K562 (cell line): ENCODE data around the gene SCRN3. TPM values are rescaled to one million over a fixed set of nuclear protein-coding genes. Genes with fewer than 3 reads are reported as not detected.
A peak's percentile ranks its signal among the peaks of the same experiment; 100 is the strongest.

Experiments
- ARID1B ChIP-seq: fragments of 450-650 bp; IDR thresholded peaks from 2 replicates; pipeline ENCODE4 v1.6.1; 2016; ENCODE audit warnings: antibody characterized with exemption, mild to moderate bottlenecking, inconsistent platforms
- CBX3 ChIP-seq, 2 experiments: IDR thresholded peaks; 1 replicate in 1 of 2; 2 replicates in 1 of 2; pipeline ENCODE4 v1.6.1; 2012; ENCODE audit warnings: inconsistent platforms in 2 of 2, low read length in 2 of 2, borderline replicate concordance in 1 of 2, control low read depth in 1 of 2
- CBX5 ChIP-seq: IDR thresholded peaks from 2 replicates; pipeline ENCODE4 v1.6.1; 2014; ENCODE audit warnings: low read depth, borderline replicate concordance
- CHD2 ChIP-seq: IDR thresholded peaks from 2 replicates; pipeline ENCODE4 v1.6.1; 2011; ENCODE audit warnings: low read depth, low read length
- CREB1 ChIP-seq, 2 experiments: sonication (generic) in 1 of 2; formaldehyde crosslinking in 1 of 2; IDR thresholded peaks; 2 replicates each; pipeline versions ENCODE4 v1.6.1 to v1.8.0; 2012 to 2022; ENCODE audit warnings: inconsistent platforms in 1 of 2, mild to moderate bottlenecking in 1 of 2, missing genetic modification reagents in 1 of 2, moderate library complexity in 1 of 2
- CREM ChIP-seq: IDR thresholded peaks from 2 replicates; pipeline ENCODE4 v1.6.1; 2014; ENCODE audit warnings: antibody characterized with exemption, low read depth
- FOSL1 ChIP-seq: fragments of 200-800 bp; sonication (Bioruptor generic); conservative IDR thresholded peaks from 2 replicates; pipeline ENCODE4 v1.6.1; 2016; ENCODE audit warnings: missing genetic modification characterization, missing compliant biosample characterization
- NR2C2 ChIP-seq, 2 experiments: fragments of 200-800 bp in 1 of 2; sonication (Bioruptor generic) in 1 of 2; sonication (generic) in 1 of 2; formaldehyde crosslinking in 1 of 2; IDR thresholded peaks; 2 replicates each; pipeline versions ENCODE4 v1.6.1 to v1.8.0; 2016 to 2022; ENCODE audit warnings: mild to moderate bottlenecking in 1 of 2, missing compliant biosample characterization in 1 of 2, missing genetic modification characterization in 1 of 2, missing genetic modification reagents in 1 of 2
- SAFB ChIP-seq: fragments of 200-400 bp; formaldehyde crosslinking; IDR thresholded peaks from 2 replicates; pipeline ENCODE4 v1.6.1; 2017; ENCODE audit warnings: low read depth, low read length, borderline replicate concordance
- TAL1 ChIP-seq: fragments of 450-650 bp; IDR thresholded peaks from 2 replicates; pipeline ENCODE4 v1.6.1; 2016; ENCODE audit warnings: mild to moderate bottlenecking
- ZNF584 ChIP-seq: fragments of 200-800 bp; sonication (Bioruptor generic); IDR thresholded peaks from 2 replicates; pipeline ENCODE4 v1.6.1; 2016; ENCODE audit warnings: low read depth, mild to moderate bottlenecking, missing genetic modification characterization, missing compliant biosample characterization
- polyA plus RNA-seq, 8 experiments: library from polyadenylated mRNA; depleted of rRNA in 4 of 8; stranded (reverse) in 5 of 8; unstranded in 3 of 8; fragments of >200 nt; fragmentation: Nextera tagmentation in 2 of 8; fragmentation: Illumina TruSeq in 1 of 8; extraction: Ambion mirVana in 2 of 8; extraction: Trizol in 1 of 8; gene quantifications; 2 replicates each; pipeline versions ENCODE4 v1.2.1 to v1.2.3, GENCODE V29; 2011 to 2014; ENCODE audit warnings: inconsistent platforms in 1 of 8, missing spikeins in 1 of 8
- total RNA-seq, 7 experiments: library from RNA; depleted of rRNA in 6 of 7; stranded (reverse); fragments of >200 nt in 6 of 7; fragmentation: Illumina TruSeq in 2 of 7; extraction: Trizol in 2 of 7; gene quantifications; 2 replicates each; pipeline versions ENCODE4 v1.2.1 to v1.2.3, GENCODE V29; 2011 to 2021; ENCODE audit warnings: low replicate concordance in 1 of 7
- TF ChIP-seq, protein P1 (sequence below), 2 experiments: fragments of 450-650 bp in 1 of 2; IDR thresholded peaks; 2 replicates each; pipeline ENCODE4 v1.6.1; 2011 to 2017; ENCODE audit warnings: low read depth in 2 of 2, antibody characterized with exemption in 1 of 2, borderline replicate concordance in 1 of 2, low read length in 1 of 2, mild to moderate bottlenecking in 1 of 2, mixed read lengths in 1 of 2; ENCODE audit not compliant: control insufficient read depth in 1 of 2
- TF ChIP-seq, protein P2 (sequence below): fragments of 450-650 bp; IDR thresholded peaks from 2 replicates; pipeline ENCODE4 v1.6.1; 2016
- TF ChIP-seq, protein P3 (sequence below): sonication (generic); formaldehyde crosslinking; IDR thresholded peaks from 2 replicates; pipeline ENCODE4 v1.8.0; 2023; ENCODE audit warnings: missing genetic modification reagents, mild to moderate bottlenecking, borderline replicate concordance
- TF ChIP-seq, protein P4 (sequence below), 2 experiments: fragments of 250-450 bp in 1 of 2; fragments of 450-650 bp in 1 of 2; sonication (Bioruptor Pico) in 1 of 2; IDR thresholded peaks; 2 replicates each; pipeline versions ENCODE4 v1.6.1 to v1.8.0; 2016 to 2021; ENCODE audit warnings: mild to moderate bottlenecking in 2 of 2, moderate library complexity in 2 of 2, missing compliant biosample characterization in 1 of 2, missing genetic modification characterization in 1 of 2

Gene SCRN3
- total and polyA plus RNA-seq, 9 of the 15 experiments (the other 6 are each of a cell fraction or from before 2014, with no cell fraction given): 7.7 to 21.8 (median 20.0) TPM

DNA sequence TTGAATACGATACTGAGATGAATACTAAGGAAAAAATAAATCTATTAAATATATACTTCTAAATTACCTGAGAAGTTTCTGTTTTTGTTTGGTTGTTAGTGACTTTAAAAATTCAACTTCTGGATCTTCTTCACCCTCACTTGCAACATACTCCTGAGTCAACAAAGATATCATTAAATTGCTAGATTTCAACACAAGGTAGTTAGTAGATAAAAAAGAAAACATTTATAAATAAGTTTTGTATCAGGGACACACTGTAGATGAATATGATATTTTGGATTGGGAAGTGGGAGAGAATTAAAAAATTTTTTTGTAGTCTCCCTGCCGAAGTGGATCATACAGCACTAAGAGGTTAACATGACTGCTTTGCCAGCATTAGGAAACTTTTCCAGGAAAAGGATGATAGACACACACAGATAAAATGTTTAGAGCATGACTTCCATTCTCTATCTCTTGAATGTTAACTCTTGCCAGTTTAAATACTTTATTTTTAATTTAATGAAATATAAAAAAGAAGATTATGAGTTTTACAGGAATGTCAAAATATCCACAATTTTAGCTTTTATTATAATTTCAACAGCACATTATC lies 44.8 kb upstream of the SCRN3 start (continued):
- TF ChIP-seq CREB1 (IDR thresholded peaks at IDR 0.05) (no peak), CREB1 (CRISPR knock-in tag; IDR thresholded peaks at IDR 0.05) (no peak), CBX3 (IDR thresholded peaks at IDR 0.05; ENCODE audit: borderline replicate concordance in 1 of 2, low read length in 2 of 2) (no peak), SAFB (no peak), ARID1B (peak; percentile 58; the same call in 1 of the 2 replicates), NR2C2 (CRISPR knock-in tag; IDR thresholded peaks at IDR 0.05) (no peak), NR2C2 (tag; IDR thresholded peaks at IDR 0.05) (no peak), FOSL1 (tag) (peak; percentile 50), CREM (no peak), ZNF584 (CRISPR knock-in tag) (no peak), TAL1 (peak; percentile 60), CBX5 (no peak), CHD2 (no peak)
- TF ChIP-seq, protein P1, sequence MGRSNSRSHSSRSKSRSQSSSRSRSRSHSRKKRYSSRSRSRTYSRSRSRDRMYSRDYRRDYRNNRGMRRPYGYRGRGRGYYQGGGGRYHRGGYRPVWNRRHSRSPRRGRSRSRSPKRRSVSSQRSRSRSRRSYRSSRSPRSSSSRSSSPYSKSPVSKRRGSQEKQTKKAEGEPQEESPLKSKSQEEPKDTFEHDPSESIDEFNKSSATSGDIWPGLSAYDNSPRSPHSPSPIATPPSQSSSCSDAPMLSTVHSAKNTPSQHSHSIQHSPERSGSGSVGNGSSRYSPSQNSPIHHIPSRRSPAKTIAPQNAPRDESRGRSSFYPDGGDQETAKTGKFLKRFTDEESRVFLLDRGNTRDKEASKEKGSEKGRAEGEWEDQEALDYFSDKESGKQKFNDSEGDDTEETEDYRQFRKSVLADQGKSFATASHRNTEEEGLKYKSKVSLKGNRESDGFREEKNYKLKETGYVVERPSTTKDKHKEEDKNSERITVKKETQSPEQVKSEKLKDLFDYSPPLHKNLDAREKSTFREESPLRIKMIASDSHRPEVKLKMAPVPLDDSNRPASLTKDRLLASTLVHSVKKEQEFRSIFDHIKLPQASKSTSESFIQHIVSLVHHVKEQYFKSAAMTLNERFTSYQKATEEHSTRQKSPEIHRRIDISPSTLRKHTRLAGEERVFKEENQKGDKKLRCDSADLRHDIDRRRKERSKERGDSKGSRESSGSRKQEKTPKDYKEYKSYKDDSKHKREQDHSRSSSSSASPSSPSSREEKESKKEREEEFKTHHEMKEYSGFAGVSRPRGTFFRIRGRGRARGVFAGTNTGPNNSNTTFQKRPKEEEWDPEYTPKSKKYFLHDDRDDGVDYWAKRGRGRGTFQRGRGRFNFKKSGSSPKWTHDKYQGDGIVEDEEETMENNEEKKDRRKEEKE (IDR thresholded peaks at IDR 0.05; ENCODE audit: borderline replicate concordance in 1 of 2, control insufficient read depth in 1 of 2, low read depth in 2 of 2, low read length in 1 of 2): no peak
- TF ChIP-seq, protein P2, sequence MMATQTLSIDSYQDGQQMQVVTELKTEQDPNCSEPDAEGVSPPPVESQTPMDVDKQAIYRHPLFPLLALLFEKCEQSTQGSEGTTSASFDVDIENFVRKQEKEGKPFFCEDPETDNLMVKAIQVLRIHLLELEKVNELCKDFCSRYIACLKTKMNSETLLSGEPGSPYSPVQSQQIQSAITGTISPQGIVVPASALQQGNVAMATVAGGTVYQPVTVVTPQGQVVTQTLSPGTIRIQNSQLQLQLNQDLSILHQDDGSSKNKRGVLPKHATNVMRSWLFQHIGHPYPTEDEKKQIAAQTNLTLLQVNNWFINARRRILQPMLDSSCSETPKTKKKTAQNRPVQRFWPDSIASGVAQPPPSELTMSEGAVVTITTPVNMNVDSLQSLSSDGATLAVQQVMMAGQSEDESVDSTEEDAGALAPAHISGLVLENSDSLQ: peak; percentile 51; the same call in 1 of the 2 replicates
- TF ChIP-seq, protein P3, sequence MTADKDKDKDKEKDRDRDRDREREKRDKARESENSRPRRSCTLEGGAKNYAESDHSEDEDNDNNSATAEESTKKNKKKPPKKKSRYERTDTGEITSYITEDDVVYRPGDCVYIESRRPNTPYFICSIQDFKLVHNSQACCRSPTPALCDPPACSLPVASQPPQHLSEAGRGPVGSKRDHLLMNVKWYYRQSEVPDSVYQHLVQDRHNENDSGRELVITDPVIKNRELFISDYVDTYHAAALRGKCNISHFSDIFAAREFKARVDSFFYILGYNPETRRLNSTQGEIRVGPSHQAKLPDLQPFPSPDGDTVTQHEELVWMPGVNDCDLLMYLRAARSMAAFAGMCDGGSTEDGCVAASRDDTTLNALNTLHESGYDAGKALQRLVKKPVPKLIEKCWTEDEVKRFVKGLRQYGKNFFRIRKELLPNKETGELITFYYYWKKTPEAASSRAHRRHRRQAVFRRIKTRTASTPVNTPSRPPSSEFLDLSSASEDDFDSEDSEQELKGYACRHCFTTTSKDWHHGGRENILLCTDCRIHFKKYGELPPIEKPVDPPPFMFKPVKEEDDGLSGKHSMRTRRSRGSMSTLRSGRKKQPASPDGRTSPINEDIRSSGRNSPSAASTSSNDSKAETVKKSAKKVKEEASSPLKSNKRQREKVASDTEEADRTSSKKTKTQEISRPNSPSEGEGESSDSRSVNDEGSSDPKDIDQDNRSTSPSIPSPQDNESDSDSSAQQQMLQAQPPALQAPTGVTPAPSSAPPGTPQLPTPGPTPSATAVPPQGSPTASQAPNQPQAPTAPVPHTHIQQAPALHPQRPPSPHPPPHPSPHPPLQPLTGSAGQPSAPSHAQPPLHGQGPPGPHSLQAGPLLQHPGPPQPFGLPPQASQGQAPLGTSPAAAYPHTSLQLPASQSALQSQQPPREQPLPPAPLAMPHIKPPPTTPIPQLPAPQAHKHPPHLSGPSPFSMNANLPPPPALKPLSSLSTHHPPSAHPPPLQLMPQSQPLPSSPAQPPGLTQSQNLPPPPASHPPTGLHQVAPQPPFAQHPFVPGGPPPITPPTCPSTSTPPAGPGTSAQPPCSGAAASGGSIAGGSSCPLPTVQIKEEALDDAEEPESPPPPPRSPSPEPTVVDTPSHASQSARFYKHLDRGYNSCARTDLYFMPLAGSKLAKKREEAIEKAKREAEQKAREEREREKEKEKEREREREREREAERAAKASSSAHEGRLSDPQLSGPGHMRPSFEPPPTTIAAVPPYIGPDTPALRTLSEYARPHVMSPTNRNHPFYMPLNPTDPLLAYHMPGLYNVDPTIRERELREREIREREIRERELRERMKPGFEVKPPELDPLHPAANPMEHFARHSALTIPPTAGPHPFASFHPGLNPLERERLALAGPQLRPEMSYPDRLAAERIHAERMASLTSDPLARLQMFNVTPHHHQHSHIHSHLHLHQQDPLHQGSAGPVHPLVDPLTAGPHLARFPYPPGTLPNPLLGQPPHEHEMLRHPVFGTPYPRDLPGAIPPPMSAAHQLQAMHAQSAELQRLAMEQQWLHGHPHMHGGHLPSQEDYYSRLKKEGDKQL: no peak
- TF ChIP-seq, protein P4, sequence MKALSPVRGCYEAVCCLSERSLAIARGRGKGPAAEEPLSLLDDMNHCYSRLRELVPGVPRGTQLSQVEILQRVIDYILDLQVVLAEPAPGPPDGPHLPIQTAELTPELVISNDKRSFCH (CRISPR knock-in tag; IDR thresholded peaks at IDR 0.05): no peak
- TF ChIP-seq, protein P4 (tag; IDR thresholded peaks at IDR 0.05): no peak
